Measurements from ENCODE around the gene RNLS.

Gene RNLS

DNA sequence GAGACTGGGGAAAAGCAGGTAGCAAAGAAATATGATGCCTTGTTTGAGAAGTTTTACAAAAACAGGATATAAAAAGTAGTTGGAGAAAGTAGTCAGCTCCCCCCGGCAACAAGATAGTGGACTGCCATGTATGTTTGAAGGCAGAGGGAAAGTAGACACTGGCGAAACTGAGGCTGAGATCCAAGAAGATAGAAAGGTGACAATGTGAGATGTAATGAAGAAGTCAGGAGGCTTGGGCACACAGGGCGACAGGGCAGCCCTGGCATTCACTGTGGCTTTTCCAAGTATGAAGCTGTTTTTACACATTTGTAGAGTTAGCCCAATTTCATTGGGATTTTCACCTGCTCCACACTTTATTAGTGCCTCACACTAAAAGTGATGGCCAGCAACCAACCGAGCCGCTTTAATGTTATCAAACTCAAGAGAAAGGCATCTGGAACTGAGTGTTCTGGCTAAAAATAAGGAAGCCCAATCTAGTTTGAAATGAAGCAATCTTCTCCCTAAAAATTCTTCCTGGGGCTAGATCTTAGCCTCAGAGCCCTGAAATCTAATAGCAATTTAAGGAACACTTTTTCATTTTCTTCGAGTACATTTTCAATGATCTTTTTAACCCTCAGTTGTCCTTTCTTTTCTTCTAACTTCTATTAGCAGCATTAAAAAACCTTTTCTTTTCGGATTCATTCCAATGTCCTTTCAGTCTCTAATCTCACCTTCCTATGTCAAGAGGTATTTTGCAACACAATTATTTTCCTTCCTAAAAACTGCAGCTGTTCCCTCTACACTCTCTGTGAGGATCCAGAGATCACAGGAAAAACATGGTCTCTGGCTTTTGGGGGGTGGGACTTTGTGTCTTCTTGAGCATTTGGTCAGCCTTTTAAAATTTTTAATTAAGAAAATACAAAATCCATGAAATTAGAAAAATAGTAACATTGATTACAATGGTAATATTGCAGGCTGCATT, 108.0 kb downstream of the RNLS start:
- no peak for DNase-seq (ENCODE audit: low read depth)

DNA sequence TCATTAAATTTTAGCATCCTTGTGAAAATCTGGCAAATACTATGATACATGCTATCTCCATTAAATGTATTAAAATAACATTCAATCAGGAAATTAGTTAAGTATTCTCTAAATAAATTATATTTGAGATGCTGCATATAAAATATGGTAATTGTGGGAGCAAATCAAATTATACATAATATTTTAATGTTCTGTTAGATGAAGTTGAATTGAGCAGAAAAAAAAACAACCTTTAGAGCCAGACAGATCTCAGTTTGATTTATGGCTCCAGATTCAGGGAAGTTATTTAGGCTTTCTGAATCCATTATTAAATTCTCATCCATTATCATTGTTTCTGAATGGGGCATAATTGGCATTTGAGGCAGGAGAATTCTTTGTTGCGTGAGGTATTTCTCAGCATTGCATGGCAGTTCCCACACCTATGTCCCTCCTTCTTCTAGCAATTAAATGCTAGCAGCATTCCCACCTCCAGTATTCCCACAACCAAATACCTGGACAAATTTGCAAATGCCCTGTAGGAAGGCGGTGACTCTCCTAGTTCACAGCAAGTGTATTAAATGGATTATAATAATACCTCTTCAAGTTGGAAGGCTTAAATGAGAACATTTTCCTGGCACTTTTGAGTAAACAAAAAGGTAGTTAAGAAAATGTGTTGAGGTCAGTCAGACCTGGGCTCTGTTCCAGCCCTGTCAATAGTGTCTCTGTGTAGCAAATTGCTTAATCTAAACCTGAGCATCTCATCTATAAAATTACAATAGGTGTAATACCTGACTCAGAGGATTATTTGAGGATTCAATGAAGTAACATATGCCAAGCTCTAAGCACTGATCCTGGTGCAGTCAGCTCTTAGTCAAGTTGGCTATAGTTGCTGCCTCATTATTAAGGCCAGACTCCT, 108.9 kb downstream of the RNLS start:
- DNase-seq (ENCODE audit: low read depth): no peak

DNA sequence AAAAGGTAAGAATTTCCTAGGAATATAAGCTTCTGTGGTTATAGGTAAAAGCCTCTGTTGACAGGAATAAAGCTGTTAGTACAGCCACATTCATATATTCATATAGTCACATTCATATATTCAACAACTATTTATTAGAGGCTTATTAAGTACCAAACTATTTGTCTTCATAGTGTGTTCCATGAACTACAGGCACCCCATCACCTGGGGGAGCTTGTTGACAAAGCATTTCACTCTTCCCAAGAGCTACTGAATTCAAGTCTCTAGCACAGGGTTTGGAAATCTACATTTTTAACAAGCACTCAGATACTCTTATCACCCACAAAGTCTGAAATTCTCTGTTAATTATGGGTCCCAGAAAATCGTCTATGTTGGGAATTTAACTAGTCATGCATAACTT, 110.6 kb downstream of the RNLS start:
- no peak for DNase-seq (ENCODE audit: low read depth)

DNA sequence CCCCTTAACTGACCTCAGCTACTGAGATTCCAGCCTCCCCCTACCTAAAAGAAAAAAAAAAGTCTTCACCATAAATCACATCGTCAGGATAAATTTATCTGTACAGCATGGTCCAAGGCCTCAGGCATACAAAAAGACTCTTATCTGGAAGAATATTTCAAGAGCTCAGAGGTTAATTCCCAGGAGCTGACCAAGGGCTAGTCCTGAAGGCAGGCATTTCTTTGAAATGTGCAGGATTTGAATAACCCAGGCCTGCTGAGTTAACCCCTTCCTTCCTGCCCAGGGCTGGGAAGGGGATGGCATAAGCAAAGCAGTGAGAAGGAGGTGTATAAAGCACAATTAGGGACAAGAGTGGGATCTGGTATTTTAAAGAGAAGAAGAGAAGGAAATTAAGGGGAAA, 111.2 kb downstream of the RNLS start:
- DNase-seq (ENCODE audit: low read depth): no peak

DNA sequence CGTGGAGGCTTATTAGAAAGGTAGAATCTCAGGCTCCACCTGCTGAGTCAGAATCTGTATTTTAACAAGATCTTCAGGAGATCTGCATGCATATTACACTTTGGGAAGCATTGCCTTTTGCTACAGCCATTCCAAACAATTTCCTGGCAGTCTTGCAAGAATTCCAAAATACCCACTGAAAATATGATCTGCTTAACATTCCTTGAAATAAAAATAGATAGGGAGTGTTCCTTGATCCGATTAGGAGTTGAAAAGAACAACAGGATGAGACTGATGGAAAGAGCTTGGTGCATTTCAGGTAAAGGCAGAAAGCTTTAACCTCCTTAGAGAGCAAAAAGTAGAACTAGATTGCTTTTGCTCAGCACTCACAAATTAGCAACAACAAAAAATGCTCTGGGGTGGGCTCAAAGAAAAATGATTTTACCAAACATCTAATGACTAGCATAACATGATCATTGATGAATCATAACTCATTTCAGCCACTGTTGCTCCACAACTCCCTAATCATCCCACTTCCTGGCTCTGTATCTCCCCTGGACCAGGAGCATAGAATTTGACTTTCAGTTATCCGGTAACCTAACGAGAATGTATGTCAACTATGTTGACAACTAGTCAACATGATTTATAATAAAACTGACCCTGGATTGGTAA, 115.2 kb downstream of the RNLS start:
- no peak for DNase-seq (ENCODE audit: low read depth)

DNA sequence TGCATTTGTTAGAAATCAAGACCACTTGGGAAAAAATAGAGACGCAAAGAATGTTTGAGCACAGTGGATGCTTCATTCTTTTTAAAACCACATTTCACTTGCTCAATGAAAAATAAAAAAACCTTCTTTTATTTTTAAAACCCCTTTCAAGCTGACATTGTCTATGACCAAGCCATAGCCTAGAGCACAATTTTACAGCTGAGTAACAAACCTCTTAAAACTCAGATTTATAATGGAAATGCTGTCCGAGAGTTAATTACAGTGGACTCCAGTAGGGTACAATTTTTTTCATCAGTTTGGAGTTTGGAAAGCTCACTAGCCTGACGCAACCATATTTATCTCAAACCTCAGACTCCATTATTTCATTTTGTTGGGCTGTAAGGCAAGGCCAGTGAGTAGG, 116.3 kb downstream of the RNLS start:
- DNase-seq (ENCODE audit: low read depth): no peak

DNA sequence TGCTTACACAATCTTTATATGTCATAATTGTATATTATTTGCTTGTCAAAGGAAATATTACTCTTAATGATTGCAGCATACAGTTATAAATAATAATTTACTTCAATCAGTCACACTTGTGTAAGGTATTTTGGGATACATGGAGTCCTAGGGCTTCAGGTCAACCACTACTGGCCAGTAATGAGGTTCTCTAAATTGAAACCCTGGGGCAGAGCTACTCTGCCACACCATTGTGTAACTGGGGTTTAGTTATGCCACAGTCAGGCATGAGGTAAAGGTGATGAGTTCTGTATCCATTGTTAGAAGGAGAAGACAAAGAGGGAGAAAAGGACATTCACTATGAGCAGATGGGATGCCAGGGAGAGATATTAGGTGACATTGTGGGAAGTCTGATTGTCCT, 117.4 kb downstream of the RNLS start:
- DNase-seq (ENCODE audit: low read depth): no peak

DNA sequence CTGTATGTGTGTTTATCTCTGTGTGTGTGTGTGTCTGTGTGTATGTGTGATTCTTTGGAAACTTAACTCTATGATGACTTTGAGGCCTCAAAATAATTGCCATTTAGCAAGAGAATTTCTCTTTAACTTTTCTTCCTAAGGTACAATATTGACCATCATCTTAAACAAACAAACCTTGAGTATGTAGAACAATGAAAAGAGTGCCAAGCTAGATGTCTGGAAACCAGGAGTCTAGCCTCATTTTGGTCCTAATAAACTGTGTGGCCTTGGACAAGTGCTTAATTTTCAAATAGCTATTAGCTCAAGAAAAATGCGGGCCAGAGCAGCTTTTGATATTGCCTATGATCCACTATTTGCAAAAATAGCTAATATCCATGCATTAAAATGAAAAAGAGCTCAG, 119.3 kb downstream of the RNLS start:
- DNase-seq (ENCODE audit: low read depth): no peak

DNA sequence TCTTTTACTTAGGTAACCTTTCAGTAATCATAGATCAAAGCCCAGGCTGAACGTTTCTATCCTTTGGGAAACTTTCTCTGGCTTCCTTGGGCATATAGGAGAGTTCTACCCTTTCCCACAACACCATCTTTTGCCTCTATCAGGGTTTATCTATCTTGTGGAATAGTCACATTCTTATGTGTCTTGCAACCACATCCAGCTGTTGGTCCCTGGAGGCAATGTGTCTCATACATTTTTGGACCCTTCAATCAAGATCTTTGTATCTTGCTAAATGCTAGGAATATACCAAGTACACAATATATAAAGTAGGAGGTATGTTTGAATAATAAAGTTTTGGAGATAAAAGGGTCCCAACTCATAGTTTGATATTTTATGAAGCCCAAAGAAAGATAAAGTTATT, 121.7 kb downstream of the RNLS start:
- DNase-seq (ENCODE audit: low read depth): no peak

DNA sequence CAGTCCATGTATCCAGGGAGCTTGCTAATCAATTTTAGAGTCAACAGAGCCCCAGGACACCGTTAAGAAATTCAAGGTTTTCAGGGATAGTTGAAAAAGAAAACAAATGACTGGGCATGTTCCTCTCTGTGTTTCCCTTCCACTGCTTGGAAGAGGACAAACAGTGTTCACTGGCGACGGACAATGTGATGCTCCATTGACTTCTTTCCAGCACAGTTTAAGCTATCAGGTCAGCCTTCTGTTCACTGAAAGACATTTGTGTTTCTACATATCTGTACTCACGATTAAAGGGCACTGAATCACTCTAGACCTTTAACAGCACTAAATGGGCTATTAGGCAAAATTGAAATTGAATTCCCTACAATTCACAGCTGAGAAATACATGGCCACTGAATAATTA, 123.6 kb downstream of the RNLS start:
- no peak for DNase-seq (ENCODE audit: low read depth)

DNA sequence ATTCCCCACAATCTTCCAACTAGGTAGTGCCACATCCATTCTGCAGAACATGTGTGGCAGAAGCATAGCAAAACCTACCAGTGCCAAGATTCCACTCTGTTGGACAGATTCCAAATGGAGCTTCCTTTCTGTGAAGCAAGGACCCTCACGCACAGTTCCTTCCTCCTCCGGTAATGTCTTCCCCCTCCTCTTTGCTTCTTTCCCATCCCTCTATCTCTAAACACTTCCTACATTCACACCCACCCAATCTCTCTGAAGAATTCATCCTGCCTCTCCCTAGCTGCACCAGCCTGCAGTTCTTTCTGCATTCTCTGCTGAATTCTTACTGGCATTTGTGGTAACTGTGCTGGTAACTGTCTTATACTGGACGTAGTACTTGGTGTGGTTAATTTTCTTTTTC, 124.9 kb downstream of the RNLS start:
- DNase-seq (ENCODE audit: low read depth): no peak

DNA sequence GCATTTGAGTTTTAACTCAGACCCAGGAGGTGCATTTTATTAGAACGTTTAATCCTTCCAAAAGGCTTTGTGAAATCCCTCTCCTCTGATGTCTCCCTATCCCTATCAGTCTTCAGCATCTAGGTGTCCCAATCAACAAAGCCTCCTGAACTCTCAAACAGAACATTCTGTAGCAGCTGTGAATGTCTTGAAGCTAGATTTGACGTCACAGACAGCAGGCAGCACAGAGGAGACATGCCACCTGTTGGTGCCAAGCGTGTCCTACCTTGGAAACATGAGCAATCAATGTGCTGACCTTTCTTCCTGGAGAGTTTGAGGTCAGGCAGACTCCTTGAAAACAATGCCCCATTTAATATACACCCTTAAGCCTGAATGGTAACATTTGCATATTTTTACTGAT, 125.5 kb downstream of the RNLS start:
- DNase-seq (ENCODE audit: low read depth): no peak

DNA sequence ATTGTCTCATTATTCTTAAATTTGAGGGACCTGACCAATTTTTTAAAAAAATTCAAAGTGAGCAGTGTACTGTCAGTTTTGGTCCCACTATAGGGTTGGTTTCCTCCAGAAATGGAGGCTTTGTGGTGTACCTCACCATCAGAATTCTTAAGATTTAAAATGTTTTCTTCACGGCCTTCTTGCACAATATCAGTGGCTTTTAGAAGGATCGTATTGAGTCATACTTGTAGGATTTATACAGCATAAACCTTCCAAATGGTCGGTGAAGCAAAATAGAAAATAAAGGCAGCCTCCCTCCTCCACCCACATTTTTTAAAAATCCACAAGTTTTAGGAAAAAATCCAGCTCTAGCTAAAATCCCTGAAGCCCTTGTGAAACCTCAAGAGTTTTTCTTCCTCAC, 126.4 kb downstream of the RNLS start:
- peak; percentile 74 for DNase-seq (ENCODE audit: low read depth)

DNA sequence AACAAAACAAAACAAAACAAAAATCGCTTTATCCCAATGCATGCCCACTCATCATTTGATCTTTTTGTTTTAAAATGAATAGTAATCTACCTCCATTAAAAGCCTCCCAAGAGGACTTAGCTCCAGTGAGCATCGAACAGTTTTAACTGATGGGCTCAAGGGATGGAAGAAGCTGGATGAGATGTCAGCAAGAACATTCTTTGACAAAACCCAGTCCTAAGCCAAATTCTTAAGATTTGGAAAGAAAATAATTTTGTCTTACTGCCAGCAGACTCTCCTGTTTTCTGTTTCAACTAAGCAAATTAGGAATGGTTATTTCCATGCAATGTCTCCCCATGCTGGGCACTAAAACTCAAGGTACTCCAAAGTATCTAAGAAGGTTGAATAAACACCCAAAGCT, 127.3 kb downstream of the RNLS start:
- DNase-seq (ENCODE audit: low read depth): no peak

DNA sequence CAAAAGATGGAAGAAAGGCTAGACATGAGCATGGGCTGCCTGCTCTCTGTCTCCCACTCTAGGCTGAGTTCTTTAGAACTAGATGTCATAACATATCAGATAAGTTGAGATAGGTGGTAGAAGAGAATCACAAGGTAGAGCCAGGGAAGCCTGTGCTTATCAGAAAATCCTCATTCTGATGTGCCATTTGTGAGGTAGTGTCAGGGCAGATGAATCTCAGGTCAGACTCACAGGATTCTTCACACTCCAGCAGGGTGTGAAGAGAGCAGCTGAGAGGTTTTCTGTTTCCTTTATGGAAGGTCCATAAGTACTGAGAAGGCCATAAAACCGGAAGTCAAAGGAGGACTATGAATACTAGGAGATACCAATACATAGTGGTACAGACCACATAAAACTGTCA, 132.9 kb downstream of the RNLS start:
- no peak for DNase-seq (ENCODE audit: low read depth)

DNA sequence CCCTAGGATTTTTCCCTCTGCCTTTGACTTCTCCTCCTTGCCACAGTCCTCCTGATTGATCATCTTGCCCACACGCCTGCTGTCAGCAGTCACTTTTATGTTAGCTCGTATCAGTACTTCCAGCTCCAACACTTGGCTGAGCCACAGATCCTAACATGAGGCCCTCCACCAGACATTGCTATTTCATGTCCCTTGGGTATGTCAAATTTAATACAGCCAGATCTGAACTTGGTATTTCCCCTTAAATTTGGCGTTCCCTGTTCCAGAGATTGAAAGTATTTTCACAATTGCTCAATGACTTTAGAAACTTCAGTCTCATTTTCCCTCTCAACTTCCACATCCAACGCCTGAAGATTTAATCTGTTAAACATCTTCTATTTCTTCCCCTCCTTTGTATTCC, 140.4 kb downstream of the RNLS start:
- no peak for DNase-seq (ENCODE audit: low read depth)

DNA sequence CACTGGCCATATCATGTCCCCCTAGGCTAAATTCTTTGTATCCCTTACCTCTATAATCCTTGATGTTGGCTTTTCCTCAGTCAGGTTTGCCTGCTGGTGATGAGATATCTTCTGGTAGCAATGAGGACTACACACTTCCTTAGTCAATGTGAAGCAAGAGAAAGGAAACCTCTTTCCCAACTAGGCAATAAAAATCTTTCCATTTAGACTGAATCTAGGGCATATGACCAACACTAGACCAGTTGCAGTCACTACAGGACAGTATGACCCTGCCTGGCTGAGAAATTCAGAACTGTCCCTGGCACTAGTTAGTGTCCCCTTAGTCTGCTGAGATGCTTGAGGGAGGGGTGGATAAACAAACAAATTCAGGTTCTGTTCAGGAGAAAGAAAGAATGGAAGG, 142.6 kb downstream of the RNLS start:
- DNase-seq (ENCODE audit: low read depth): no peak

DNA sequence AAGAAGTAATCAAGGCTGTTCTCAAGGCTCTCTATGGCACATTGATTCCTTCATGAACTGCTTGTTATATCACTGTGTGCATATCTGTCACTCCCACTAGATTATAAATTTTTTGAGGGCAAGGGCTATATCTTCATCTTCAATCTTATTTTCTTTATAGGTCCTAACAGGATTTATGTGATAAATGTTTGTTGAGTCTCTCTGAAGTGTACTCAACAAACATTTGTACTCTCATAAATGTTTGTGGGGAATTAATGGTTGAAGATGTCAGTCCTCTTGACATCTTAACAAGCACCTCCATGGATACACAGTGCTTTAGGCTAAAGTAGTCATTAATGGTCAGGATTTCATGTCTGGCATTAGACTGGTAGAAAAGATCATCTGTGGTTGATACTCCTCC, 143.2 kb downstream of the RNLS start:
- DNase-seq (ENCODE audit: low read depth): no peak

DNA sequence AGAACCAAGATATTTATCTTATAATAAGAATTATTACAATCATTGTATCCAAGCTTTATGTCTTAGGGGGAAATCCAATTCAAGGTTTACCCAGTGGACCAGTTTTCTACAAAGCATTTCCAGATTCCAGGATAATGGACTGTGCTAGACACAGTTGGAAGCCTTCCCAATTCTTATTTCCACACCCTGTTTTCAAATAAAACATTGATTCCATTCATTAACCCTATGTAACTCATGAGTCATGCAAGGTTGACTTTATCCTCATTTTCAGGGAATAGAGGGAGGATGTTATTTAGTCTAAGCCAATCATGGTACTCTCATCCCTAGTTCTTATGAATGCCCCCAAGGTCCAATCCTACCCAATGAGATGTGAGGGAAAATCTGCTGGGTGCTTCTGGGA, 145.7 kb downstream of the RNLS start:
- no peak for DNase-seq (ENCODE audit: low read depth)

DNA sequence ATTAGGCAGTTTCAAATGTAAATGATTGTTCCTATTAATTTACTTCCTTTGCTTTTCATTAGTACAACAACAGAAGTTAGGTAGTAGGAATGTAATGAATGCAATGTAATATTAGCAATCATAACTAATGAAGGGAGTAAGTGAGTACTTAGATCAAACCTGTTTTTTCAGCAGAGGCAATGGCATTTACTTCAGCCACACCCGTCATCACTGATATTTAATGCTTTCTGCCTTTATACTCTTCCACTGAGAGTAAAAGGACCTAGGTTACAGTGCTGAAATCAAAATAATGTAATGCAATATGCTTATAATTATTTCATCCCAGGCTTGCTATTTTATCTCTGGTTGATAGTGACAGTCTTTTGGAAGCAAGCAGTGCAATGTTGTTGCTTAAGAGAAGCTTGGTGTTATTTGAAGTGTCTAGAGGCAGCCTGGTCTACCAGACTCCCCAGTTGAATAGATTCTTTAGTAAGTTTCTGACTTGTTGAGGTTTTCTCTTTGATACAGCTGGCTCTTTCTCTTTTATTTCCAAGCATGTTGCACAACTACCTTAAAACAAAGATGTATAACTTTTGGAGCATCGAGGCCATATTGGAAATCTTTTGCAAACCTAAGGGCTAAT, 149.4 kb downstream of the RNLS start:
- DNase-seq (ENCODE audit: low read depth): no peak

DNA sequence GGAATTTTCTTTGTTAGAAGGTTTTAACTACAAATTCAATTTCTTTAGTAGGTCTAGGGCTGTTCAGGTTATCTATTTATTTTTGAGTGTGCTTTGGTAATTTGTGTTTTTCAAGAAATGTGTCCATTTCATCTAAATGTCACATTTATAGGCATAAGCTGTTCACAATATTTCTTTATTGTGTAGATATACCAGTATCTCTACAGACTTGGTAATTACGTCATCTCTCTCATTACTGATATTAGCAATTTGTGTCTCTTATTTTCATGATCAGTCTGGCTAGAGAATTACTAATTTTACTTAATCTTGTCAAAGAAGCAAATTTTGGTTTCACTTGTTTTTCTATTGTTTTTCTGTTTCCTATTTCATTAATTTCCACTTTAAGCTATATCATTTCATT, 152.0 kb downstream of the RNLS start:
- DNase-seq (ENCODE audit: low read depth): no peak

DNA sequence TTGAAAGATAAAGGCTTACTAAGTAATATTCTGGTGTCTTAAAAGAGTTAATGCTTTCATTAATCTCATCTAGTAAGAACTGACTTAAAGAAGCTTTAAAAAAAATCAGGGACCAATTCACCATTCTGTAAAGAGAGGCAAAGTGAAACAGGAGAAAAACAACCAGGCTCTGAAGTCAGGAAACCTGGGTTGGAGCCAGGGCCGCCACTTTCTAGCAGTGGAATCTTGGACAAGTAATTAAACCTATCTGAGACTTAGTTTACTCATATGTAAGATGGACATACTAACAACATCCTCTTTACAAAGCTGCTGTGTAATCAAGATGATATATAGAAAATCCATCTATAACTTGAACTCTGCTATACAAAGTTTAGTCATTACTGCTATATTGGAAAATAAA, 154.1 kb downstream of the RNLS start:
- no peak for DNase-seq (ENCODE audit: low read depth)

Data from GM04503 (cell line).